Mesangial cell (primary cell): ENCODE data around the gene SAA1. TPM values are rescaled to one million over a fixed set of nuclear protein-coding genes. Genes with fewer than 3 reads are reported as not detected.

ENCODE experiments used
- total RNA-seq: library from RNA; depleted of rRNA; stranded (reverse); fragments of >200 nt; gene quantifications from 2 replicates; pipeline ENCODE4 v1.2.3, GENCODE V29; 2015

Gene SAA1
- total RNA-seq = 0.51 TPM in 1 of 2 replicates, not detected in the other

GRCh38 chr11:18265949-18266348, at the start of gene SAA1:
Gene SAA1, plus strand, starts transcription at chr11:18266264. Its CDS starts 624 bp downstream, at chr11:18266888.

GRCh38 chr11:18236664-18237356, 29.3 kb upstream of the SAA1 start, which contains the start of gene SAA4:
Gene SAA4, minus strand, starts transcription at chr11:18236802. Its CDS starts 876 bp downstream, at chr11:18235926.

GRCh38 chr11:18248561-18248960, 17.5 kb upstream of the SAA1 start, which contains the start of gene SAA2:
Gene SAA2, minus strand, starts transcription at chr11:18248668. Its CDS starts 657 bp downstream, at chr11:18248011.

Other genes with a start within 250 kb of the SAA1 start
- gene TPH1, start 220.0 kb upstream of the SAA1 start, total RNA-seq = under 0.01 TPM in 1 of 2 replicates, not detected in the other
- gene SAAL1, start 160.2 kb upstream of the SAA1 start, total RNA-seq = 10.8 and 21.3 TPM in 2 replicates
- gene MRGPRX3, start 133.7 kb upstream of the SAA1 start, total RNA-seq = not detected in 2 replicates
- gene MRGPRX4, start 93.4 kb upstream of the SAA1 start, total RNA-seq = not detected in 2 replicates
- gene SAA4, start 29.5 kb upstream of the SAA1 start, total RNA-seq = 0.33 TPM in 1 of 2 replicates, not detected in the other
- 0.81 TPM in 1 of 2 replicates, not detected in the other for gene SAA2, start 17.6 kb upstream of the SAA1 start, total RNA-seq
- gene HPS5, start 55.9 kb downstream of the SAA1 start, total RNA-seq = 8.5 and 8.8 TPM in 2 replicates
- gene GTF2H1, start 56.3 kb downstream of the SAA1 start, total RNA-seq = 29.8 and 33.6 TPM in 2 replicates
- gene LDHA, start 128.3 kb downstream of the SAA1 start, total RNA-seq = 237 and 629 TPM in 2 replicates
- 0.81 TPM in 1 of 2 replicates, not detected in the other for gene LDHC, start 146.1 kb downstream of the SAA1 start, total RNA-seq
- gene LDHAL6A, start 189.6 kb downstream of the SAA1 start, total RNA-seq = not detected in 2 replicates